Ovary (tissue), 9 donors: ENCODE measurements around the gene WDR35. TPM values are rescaled to one million over a fixed set of nuclear protein-coding genes. Genes with fewer than 3 reads are reported as not detected.

Experiments
- DNase-seq, 5 donors: peaks; one replicate each; pipeline ENCODE4 v3.0.0-alpha.2; 2019 to 2020
- H3K27ac ChIP-seq, 2 donors: fragments of 200-600 bp; one replicate each; pipeline versions ENCODE4 v1.5.1 to v1.8.0; 2019 to 2022
- H3K27me3 ChIP-seq: fragments of 200-600 bp; one replicate; pipeline ENCODE4 v1.8.0; 2022
- H3K36me3 ChIP-seq: fragments of 200-600 bp; sonication (generic); one replicate; pipeline ENCODE4 v1.5.1; 2019
- H3K4me1 ChIP-seq: one replicate; pipeline ENCODE4 v1.8.1; 2013; ENCODE audit warnings: mild to moderate bottlenecking, moderate library complexity; ENCODE audit not compliant: insufficient read depth
- H3K4me3 ChIP-seq: fragments of 200-600 bp; sonication (generic); one replicate; pipeline ENCODE4 v1.5.1; 2017
- H3K9me3 ChIP-seq, 2 donors: fragments of 200-600 bp in 1 of 2; sonication (generic) in 1 of 2; one replicate each; pipeline versions ENCODE4 v1.5.1 to v1.8.1; 2013 to 2019; ENCODE audit warnings: mild to moderate bottlenecking in 1 of 2, moderate library complexity in 1 of 2
- EP300 ChIP-seq: sonication (generic); formaldehyde crosslinking; IDR thresholded peaks from one replicate; pipeline ENCODE4 v1.6.1; 2017; ENCODE audit warnings: antibody characterized with exemption
- POLR2A ChIP-seq: fragments of 450-650 bp; IDR thresholded peaks from one replicate; pipeline ENCODE4 v1.6.1; 2017; ENCODE audit warnings: antibody characterized with exemption, mild to moderate bottlenecking, moderate library complexity
- WGBS, 3 donors: extraction: QIAGEN DNeasy Blood & Tissue Kit in 1 of 3; methylation state at CpG; one replicate each; pipeline versions ENCODE4 v1.1.5 to v1.1.7; 2013 to 2017; 5-methylcytosine and 5-hydroxymethylcytosine counted together
- intact Hi-C, 4 donors: fragments of 100-400 bp; cut with DNase I; formaldehyde crosslinking; loops; one replicate each; pipeline versions ENCODE4 v1.11.0 to v1.15.1; 2022 to 2023
- polyA plus RNA-seq, 2 donors: library from polyadenylated mRNA; stranded (reverse); fragments of 200-250 nt in 1 of 2; fragments of 350-450 nt in 1 of 2; fragmentation: Illumina TruSeq in 1 of 2; extraction: RNeasy Lipid Tissue Mini Kit (QIAGEN cat#74804) in 1 of 2; gene quantifications; one replicate each; pipeline ENCODE4 v1.2.3, GENCODE V29; 2013 to 2014
- total RNA-seq, 7 donors: library from RNA; depleted of rRNA in 2 of 7; stranded (reverse); fragments of >200 nt in 2 of 7; fragmentation: NEBNext Ultra II Directional in 3 of 7; extraction: Animal tissue kit (Norgen Biotek cat#: 25700) in 3 of 7; gene quantifications; one replicate each; pipeline versions ENCODE4 v1.1.0 to v1.2.4, GENCODE V29; 2016 to 2023
- TF ChIP-seq, protein P1 (sequence below), 3 donors: fragments of 450-650 bp in 2 of 3; fragments of 200-600 bp in 1 of 3; IDR thresholded peaks; one replicate each; pipeline versions ENCODE4 v1.5.1 to v1.8.0; 2016 to 2022; ENCODE audit warnings: antibody characterized with exemption in 3 of 3, mild to moderate bottlenecking in 1 of 3
- donor health status: DM: no; HTN: no; CAD: no; lungs with moderate emphysema.
- donor health status: DM: no; HTN: no; CAD: no.
- donor health status: Bipolar disorder and iron deficiency.
- donor health status: DM: yes; HTN: yes; CAD: no.
- donor health status: DM: no; HTN: no; CAD: no.
- donor health status: DM: yes; HTN: yes; CAD: no.

The WDR35 gene
- total and polyA plus RNA-seq, 9 donors, result 7.1 to 19.3 (median 14.5) TPM

DNA sequence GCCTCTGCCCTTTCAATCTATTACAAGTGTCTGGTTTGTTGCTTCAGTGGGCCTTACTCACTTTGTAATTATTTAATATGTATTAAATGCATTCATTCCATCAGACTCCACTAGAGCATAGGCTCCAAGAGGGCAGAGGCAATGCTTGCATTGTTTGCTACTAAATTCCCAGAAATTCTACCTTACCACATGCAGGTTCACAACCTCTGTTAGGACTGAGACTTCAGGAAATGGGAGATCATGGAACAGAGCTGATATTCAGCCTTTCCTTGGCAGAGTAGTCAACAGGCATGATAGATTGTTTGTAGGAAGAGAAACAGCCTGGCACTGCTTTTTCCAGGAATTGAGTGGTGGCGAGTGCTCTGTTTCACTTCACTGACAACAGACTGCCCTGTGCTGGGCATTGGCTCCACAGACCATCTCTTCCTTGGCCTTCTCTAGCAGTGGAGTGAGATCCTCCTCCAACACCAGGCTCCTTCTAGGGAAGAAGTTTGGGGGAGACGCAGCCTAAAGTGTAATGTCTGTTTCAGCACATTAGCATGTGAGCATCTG, 28.8 kb upstream of the WDR35 start:
- Histone ChIP-seq H3K4me3 (no peak overlapping the region), H3K36me3 (no peaks in the 10 kb centered on the region), H3K9me3 (no peaks in the 10 kb centered on the region), H3K4me1 (no peaks in the 10 kb centered on the region), H3K27me3 (no peaks in the 10 kb centered on the region), H3K27ac (no peak overlapping the region)
- intact Hi-C loops, result loop anchor here in 2 of 4 donors (5.0 to 10.0 kb wide), 2 partner anchors 74 to 76 kb away; no protein-coding TSS in a partner anchor
- no peak for TF ChIP-seq EP300
- no peak for TF ChIP-seq POLR2A
- TF ChIP-seq, protein P1, sequence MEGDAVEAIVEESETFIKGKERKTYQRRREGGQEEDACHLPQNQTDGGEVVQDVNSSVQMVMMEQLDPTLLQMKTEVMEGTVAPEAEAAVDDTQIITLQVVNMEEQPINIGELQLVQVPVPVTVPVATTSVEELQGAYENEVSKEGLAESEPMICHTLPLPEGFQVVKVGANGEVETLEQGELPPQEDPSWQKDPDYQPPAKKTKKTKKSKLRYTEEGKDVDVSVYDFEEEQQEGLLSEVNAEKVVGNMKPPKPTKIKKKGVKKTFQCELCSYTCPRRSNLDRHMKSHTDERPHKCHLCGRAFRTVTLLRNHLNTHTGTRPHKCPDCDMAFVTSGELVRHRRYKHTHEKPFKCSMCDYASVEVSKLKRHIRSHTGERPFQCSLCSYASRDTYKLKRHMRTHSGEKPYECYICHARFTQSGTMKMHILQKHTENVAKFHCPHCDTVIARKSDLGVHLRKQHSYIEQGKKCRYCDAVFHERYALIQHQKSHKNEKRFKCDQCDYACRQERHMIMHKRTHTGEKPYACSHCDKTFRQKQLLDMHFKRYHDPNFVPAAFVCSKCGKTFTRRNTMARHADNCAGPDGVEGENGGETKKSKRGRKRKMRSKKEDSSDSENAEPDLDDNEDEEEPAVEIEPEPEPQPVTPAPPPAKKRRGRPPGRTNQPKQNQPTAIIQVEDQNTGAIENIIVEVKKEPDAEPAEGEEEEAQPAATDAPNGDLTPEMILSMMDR (IDR thresholded peaks at IDR 0.05), result no peak
- no peak for DNase-seq
- WGBS, 3 donors, result 87 to 94% (median 92%) methylated on average over 2 of the region's 2 CpGs

DNA sequence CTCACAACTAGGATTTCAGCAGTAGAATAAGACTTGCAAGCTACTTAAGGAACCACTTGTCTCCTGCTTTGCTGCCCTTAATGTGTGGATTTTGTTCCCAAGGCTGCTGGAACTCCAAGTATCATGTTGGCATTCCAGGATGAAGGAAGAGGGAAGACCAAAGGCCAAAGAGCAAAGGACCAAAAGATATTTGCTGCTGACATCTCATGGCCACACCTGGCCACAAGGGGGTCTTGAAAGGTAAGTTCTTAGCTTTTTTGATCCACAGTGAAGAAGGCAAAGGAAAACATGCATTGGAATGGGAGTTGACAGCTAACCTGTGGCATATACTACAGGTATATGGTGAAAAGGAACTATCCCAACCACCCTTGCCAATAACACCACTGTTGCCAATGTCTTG, 26.4 kb upstream of the WDR35 start:
- Histone ChIP-seq H3K9me3 (no peaks in the 10 kb centered on the region), H3K4me1 (peaks cover 8% of the 10 kb centered on the region), H3K36me3 (no peaks in the 10 kb centered on the region), H3K4me3 (no peak overlapping the region), H3K27ac (no peak overlapping the region), H3K27me3 (no peaks in the 10 kb centered on the region)
- DNase-seq, result no peak
- intact Hi-C loops, result loop anchor here in 2 of 4 donors (5.0 to 10.0 kb wide), 2 partner anchors 76 to 78 kb away; no protein-coding TSS in a partner anchor
- TF ChIP-seq EP300 (no peak), POLR2A (no peak)
- TF ChIP-seq, protein P1 (IDR thresholded peaks at IDR 0.05), result no peak

DNA sequence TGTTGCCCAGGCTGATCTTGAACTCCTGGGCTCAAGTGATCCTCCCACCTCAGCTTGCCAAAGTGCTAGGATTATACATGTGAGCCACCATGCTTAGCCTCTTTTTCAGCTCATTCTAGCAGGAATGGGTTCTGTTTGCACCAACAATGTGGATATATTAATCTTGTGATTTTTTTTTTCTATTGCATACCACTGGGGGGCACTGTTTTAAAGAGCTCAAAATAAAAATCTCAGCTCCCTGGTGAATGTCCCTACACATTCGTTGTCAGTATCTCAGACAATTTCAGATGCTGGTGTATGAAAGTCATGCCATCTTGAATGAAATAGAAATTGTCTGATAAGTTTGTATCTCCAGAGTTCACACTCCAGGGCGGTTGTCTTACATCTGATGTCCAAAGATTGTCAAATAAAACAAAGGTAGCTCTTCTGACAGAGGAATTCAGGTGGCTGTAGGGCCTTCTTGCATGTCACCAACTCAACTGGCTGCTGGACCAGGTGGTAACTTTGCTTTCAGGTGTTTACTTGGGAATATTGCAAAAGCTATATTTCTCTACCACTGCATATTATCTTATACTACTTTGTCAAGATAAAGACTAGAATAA, 25.7 kb upstream of the WDR35 start:
- 14 to 16% (median 15%) methylated on average over 2 of the region's 2 CpGs for WGBS, 3 donors
- H3K4me3 ChIP-seq, result no peak overlapping the region
- no peak for TF ChIP-seq EP300
- TF ChIP-seq, protein P1 (IDR thresholded peaks at IDR 0.05), result peak in 2 of 3 donors; percentile 59 to 64
- H3K27me3 ChIP-seq, result no peaks in the 10 kb centered on the region
- no peaks in the 10 kb centered on the region for H3K36me3 ChIP-seq
- H3K4me1 ChIP-seq, result peaks cover 8% of the 10 kb centered on the region
- DNase-seq, result no peak
- no peak overlapping the region for H3K27ac ChIP-seq
- no peaks in the 10 kb centered on the region for H3K9me3 ChIP-seq
- intact Hi-C loops, result loop anchor here in 3 of 4 donors (2.0 to 10.0 kb wide), 3 partner anchors 77 to 83 kb away; no protein-coding TSS in a partner anchor

DNA sequence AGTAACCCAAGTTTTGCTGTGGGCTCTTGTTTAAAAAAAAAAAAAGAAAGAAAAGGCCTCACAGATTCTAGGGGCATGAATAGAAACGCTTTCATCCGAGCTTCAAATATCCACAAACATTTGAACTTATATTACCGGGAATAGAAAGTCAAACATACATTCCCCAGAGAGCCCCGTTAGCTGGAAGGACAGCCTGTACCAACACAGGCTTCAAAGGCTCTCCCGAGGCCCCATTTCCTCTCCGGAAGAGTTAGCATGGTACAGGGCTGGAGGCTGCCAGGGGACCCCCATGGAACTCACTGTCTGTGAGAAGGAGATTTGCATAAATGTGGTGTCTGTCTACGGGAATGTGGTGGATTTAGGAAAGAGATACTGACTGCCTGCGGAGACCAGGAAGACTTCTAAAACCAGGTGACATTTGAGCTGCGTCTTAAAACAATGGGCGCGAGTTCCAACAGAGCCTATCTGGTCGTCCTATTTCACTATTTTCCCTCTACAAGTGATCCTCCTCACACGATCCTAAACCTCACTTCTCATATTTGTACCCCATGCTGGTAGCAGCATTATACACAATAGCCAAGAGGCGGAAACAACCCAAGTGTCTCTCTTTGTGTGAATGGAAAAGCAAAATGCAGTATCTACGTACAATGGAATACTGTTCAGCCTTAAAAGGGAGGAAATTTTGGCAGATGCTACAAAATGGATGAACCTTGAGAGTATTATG, 23.4 kb upstream of the WDR35 start:
- Histone ChIP-seq H3K9me3 (no peaks in the 10 kb centered on the region), H3K36me3 (no peaks in the 10 kb centered on the region), H3K27ac (no peak overlapping the region), H3K4me1 (peaks cover 8% of the 10 kb centered on the region), H3K27me3 (no peaks in the 10 kb centered on the region), H3K4me3 (peak overlapping the region; percentile 53)
- DNase-seq, result no peak
- TF ChIP-seq EP300 (no peak), POLR2A (no peak)
- TF ChIP-seq, protein P1 (IDR thresholded peaks at IDR 0.05), result no peak
- intact Hi-C loops, result loop anchor here in 2 of 4 donors (5.0 to 10.0 kb wide), 2 partner anchors 79 to 82 kb away; no protein-coding TSS in a partner anchor
- WGBS, 3 donors, result 57 to 67% (median 64%) methylated on average over 15 of the region's 15 CpGs
